Mesothelial cell of epicardium (in vitro differentiated cells): ENCODE results near the gene SDCCAG8. TPM values are rescaled to one million over a fixed set of nuclear protein-coding genes. Genes with fewer than 3 reads are reported as not detected.

Source experiments
- DNase-seq, 2 experiments: peaks; one replicate each; pipeline ENCODE4 v3.0.0; 2021; ENCODE audit warnings: low spot score in 2 of 2; ENCODE audit not compliant: unreplicated experiment in 2 of 2
- H3K27ac Mint-ChIP-seq: 2 replicates; pipeline ENCODE4 v1.8.0; 2021; ENCODE audit warnings: mixed read lengths
- H3K27me3 Mint-ChIP-seq: 2 replicates; pipeline ENCODE4 v1.8.0; 2021; ENCODE audit warnings: low read depth, mixed read lengths
- H3K36me3 Mint-ChIP-seq: 2 replicates; pipeline ENCODE4 v1.8.0; 2021; ENCODE audit warnings: mixed read lengths
- H3K4me1 Mint-ChIP-seq: 2 replicates; pipeline ENCODE4 v1.8.0; 2021; ENCODE audit warnings: mixed read lengths
- H3K4me3 Mint-ChIP-seq: 2 replicates; pipeline ENCODE4 v1.8.0; 2021; ENCODE audit warnings: mild to moderate bottlenecking, moderate library complexity, mixed read lengths
- H3K9me3 Mint-ChIP-seq: 2 replicates; pipeline ENCODE4 v1.8.0; 2021; ENCODE audit warnings: mixed read lengths
- CTCF ChIP-seq: fragments of 200-600 bp; sonication (generic); IDR thresholded peaks from one replicate; pipeline ENCODE4 v1.5.0; 2021; ENCODE audit warnings: antibody characterized with exemption; ENCODE audit not compliant: unreplicated experiment
- total RNA-seq: library from RNA; stranded (reverse); gene quantifications from 3 replicates; pipeline ENCODE4 v1.2.1, GENCODE V29; 2021

Gene SDCCAG8
- total RNA-seq, 1 donor from 2014 or later = 37.3 TPM

- peaks cover 3% of the 10 kb centered on the region for H3K9me3 Mint-ChIP-seq
- H3K4me1 Mint-ChIP-seq = peaks cover 19% of the 10 kb centered on the region
- no peak overlapping the region for H3K27ac Mint-ChIP-seq
- H3K4me3 Mint-ChIP-seq = no peak overlapping the region
- H3K27me3 Mint-ChIP-seq = no peaks in the 10 kb centered on the region
- H3K36me3 Mint-ChIP-seq = peaks cover 26% of the 10 kb centered on the region
- no peak for DNase-seq
- TF ChIP-seq CTCF = no peak
Observed at GRCh38 chr1:243312952-243313634, 57.3 kb downstream of the SDCCAG8 start.

GRCh38 chr1:243313635-243314536 is 58.0 kb downstream of the SDCCAG8 start:
- H3K36me3 Mint-ChIP-seq = peaks cover 27% of the 10 kb centered on the region
- H3K4me3 Mint-ChIP-seq = no peak overlapping the region
- H3K9me3 Mint-ChIP-seq = peaks cover 4% of the 10 kb centered on the region
- no peak overlapping the region for H3K27ac Mint-ChIP-seq
- TF ChIP-seq CTCF = no peak
- H3K4me1 Mint-ChIP-seq = peaks cover 19% of the 10 kb centered on the region
- no peak for DNase-seq
- H3K27me3 Mint-ChIP-seq = no peaks in the 10 kb centered on the region

- Mint-ChIP-seq H3K27ac (peak overlapping the region; percentile 77), H3K9me3 (peaks cover 7% of the 10 kb centered on the region), H3K4me1 (peaks cover 29% of the 10 kb centered on the region), H3K4me3 (no peak overlapping the region), H3K36me3 (peaks cover 33% of the 10 kb centered on the region), H3K27me3 (no peaks in the 10 kb centered on the region)
- DNase-seq = no peak
- TF ChIP-seq CTCF = no peak
Observed at GRCh38 chr1:243315455-243315854, 59.6 kb downstream of the SDCCAG8 start.

- Mint-ChIP-seq H3K27me3 (no peaks in the 10 kb centered on the region), H3K36me3 (peaks cover 33% of the 10 kb centered on the region), H3K27ac (peak overlapping the region; percentile 77), H3K4me1 (peaks cover 30% of the 10 kb centered on the region), H3K4me3 (peak overlapping the region; percentile 49), H3K9me3 (peaks cover 7% of the 10 kb centered on the region)
- no peak for DNase-seq
- no peak for TF ChIP-seq CTCF
Observed at GRCh38 chr1:243315893-243316292, 60.1 kb downstream of the SDCCAG8 start.

- peak in 1 of 2 experiments; percentile 39 for DNase-seq
- H3K4me1 Mint-ChIP-seq = peaks cover 30% of the 10 kb centered on the region
- H3K9me3 Mint-ChIP-seq = peaks cover 7% of the 10 kb centered on the region
- peak overlapping the region; percentile 49 for H3K4me3 Mint-ChIP-seq
- peaks cover 33% of the 10 kb centered on the region for H3K36me3 Mint-ChIP-seq
- no peaks in the 10 kb centered on the region for H3K27me3 Mint-ChIP-seq
- peak overlapping the region; percentile 77 for H3K27ac Mint-ChIP-seq
- no peak for TF ChIP-seq CTCF
Observed at GRCh38 chr1:243316366-243316989, 60.6 kb downstream of the SDCCAG8 start.
